Subcutaneous adipose tissue (tissue), 4 donors: ENCODE data around the gene MSMB. TPM values are rescaled to one million over a fixed set of nuclear protein-coding genes. Genes with fewer than 3 reads are reported as not detected.

ENCODE experiments used
- total RNA-seq, 4 donors: library from RNA; depleted of rRNA; stranded (reverse); fragments of >200 nt; gene quantifications; one replicate each; pipeline ENCODE4 v1.1.0, GENCODE V29; 2016
- TF ChIP-seq, protein P1 (sequence below): fragments of 450-650 bp; IDR thresholded peaks from one replicate; pipeline ENCODE4 v1.5.1; 2016; ENCODE audit warnings: low read depth, mild to moderate bottlenecking, control low read depth, antibody characterized with exemption, moderate library complexity

Gene MSMB
- total RNA-seq, 4 donors from 2014 or later, result not detected

DNA sequence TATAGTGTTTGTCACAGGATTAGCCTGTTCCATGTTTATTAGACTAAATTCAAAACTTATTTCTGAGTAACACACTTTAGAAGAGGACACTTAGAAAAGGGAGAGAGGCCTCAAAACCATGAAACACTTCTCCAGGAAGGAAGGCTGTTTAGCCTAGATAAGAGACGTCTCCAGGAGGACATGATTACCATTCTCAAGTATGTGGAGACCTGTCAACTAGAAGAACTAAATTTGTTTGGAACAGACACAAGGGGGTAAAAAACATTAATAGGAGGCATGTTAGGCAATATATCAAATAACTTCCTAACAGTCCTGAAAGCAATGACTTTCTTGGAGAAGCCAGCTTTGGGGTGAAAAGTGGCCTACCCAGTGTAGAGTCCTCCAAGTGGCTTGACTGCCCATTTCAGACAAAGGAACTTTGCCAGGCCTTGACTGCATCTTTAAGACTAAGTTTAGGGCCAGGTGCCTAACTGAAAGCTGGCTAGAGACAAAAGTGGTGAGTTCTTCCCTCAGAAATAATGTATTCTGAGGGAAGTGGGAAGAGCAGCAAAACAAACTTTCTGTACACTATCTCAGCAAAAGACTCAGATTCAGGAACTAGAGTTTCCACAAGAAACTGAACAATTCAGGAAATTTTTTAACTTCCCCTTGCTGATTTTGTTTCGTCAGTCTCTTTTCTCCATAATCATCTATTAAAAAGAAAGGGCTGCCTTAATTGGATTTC lies 27.5 kb downstream of the MSMB start:
- TF ChIP-seq, protein P1, sequence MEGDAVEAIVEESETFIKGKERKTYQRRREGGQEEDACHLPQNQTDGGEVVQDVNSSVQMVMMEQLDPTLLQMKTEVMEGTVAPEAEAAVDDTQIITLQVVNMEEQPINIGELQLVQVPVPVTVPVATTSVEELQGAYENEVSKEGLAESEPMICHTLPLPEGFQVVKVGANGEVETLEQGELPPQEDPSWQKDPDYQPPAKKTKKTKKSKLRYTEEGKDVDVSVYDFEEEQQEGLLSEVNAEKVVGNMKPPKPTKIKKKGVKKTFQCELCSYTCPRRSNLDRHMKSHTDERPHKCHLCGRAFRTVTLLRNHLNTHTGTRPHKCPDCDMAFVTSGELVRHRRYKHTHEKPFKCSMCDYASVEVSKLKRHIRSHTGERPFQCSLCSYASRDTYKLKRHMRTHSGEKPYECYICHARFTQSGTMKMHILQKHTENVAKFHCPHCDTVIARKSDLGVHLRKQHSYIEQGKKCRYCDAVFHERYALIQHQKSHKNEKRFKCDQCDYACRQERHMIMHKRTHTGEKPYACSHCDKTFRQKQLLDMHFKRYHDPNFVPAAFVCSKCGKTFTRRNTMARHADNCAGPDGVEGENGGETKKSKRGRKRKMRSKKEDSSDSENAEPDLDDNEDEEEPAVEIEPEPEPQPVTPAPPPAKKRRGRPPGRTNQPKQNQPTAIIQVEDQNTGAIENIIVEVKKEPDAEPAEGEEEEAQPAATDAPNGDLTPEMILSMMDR, result no peak

DNA sequence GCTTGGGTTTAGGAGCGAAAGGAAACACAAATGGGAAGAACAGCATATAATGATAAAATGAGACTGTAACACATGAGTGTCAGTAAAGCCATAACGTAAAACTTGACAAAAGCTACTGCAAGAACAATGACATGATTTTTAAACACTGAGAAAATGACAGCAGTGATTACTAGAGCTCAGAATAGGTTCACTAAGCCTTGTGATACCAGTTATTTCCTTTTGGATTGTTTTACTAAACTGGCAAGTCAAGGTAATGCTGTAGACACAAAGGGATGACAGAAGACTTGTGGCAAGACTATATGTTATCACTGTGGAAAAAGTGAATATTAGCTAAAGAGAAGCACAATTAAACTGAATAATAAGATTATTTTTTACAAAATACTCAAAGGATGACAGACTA lies 28.3 kb downstream of the MSMB start:
- TF ChIP-seq, protein P1, result no peak

DNA sequence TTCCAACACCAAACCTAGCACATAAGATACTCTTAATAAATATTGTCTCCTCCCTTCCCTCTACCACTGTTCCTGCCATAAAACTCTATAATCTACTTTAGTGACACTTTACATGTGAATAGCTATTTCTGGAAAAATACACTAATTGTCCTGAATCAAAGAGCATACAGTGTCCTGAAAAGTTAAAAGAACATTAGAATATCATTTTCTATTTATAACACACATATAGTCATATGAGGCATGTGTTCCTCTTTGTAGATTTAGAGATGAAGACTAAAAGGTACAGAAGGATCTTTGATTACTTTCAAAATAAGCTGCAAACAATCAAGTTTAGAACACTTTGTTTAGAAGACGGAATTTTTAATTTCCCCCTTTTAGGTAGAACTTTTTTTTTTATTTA lies 29.3 kb downstream of the MSMB start:
- TF ChIP-seq, protein P1, result no peak

DNA sequence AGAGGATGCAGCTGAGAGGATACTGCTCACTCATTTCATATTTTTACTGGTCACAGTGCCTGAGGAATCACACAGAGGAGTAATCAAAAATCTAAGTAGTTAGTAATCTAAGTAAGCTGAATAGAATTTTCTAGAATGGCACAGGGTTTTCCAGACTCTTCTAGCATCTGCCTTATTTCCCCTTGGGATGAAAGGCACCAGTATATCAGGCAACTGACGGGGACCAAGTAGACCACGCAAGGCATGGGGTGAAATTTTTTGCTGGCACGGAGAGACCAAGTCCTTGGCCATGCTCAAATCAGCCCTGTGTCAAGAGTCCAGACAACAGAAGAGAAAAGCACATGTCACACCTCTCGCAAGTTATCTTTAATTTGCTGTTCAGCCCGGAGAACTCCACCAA lies 29.9 kb downstream of the MSMB start:
- TF ChIP-seq, protein P1, result no peak

DNA sequence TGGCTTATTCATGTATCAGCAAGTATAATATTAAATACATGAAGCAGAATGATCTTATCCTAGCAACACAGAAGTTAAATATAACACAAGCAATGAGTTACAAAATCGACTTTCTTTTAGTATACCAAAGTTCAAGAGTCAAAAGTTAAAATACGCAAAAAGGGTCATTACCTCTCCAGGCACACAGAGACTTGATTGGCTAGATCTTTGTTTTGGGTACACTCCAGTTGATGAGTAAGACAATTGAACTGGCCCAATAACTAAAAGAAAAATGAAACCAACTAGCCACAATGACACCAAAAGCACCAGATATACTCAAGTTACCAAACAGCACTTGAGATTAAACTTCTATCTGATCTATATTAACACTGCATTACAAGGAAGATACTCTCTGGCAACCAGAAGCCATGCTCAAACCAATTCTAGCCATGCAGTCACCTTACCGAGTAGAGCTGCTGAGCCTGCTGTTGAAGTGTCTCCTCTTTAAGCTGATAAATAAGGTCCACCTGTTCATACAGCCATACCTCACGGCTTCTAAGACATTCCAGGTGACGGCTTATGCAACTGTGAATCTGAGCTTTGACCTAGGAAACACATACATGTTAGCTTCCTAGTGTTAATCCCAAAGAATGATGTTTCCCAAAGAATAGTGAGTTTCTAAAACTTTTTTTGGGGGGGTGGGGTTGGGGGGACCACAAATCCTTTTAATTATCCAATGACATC lies 31.2 kb downstream of the MSMB start:
- TF ChIP-seq, protein P1, result no peak

DNA sequence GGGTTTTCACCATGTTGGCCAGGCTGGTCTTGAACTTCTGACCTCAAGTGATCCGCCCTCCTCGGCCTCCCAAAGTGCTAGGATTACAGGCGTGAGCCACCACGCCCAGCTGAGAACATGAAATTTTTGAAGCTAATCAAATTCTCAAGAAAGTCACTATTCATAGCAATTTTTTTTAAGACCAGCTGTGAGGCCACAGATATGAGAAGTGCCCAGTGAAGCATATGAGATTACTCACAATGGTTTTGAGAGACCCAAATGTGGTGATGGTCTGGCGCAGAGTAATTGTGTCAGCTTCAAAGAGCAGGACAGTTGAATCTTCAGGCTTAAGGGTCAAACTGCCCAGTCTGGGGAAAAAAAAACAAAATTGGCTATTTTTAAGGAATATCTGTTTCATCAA lies 31.9 kb downstream of the MSMB start:
- TF ChIP-seq, protein P1, result no peak

DNA sequence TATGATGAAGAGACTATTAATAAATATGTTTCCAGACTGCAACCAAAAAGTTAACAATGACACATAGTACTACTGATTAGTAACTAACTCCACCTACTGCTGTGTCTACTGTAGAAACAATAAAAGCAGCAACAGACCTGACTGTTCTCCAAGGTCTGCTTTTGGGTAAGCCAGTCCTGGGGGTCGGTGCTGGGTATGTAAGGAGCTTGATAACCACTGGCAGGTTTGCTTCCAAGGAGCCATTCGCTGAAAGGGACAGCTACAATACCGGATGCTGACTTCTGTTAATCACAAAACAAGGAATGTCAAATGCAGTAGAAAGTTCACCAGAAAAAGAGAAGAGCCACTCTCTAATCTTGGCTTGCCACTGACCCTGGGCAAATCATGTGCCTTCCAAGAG lies 33.3 kb downstream of the MSMB start:
- TF ChIP-seq, protein P1, result no peak
